B cell (primary cell): ENCODE measurements around the gene YARS2. TPM values are rescaled to one million over a fixed set of nuclear protein-coding genes. Genes with fewer than 3 reads are reported as not detected.

Source experiments
- ATAC-seq: fragments of 200-7000 bp; cut with Tn5 transposase; one replicate; pipeline ENCODE4 v1.10.0; 2021; ENCODE audit warnings: low read depth, mild to moderate bottlenecking, moderate number of reproducible peaks, moderate library complexity
- CTCF ChIA-PET: fragments of 350-600 bp; sonication (Branson Sonifier 250); formaldehyde crosslinking; loops from one replicate; lab custom pipeline; 2021; ENCODE audit warnings: antibody characterized with exemption, inconsistent platforms; lab: Charles Lee
- POLR2A ChIA-PET: fragments of 350-600 bp; sonication (Branson Sonifier 250); formaldehyde crosslinking; loops from one replicate; lab custom pipeline; 2021; ENCODE audit warnings: antibody characterized with exemption; lab: Charles Lee
- DNase-seq: peaks from one replicate; pipeline ENCODE4 v3.0.0; 2013
- H2AFZ ChIP-seq: 2 replicates; pipeline ENCODE4 v1.6.1; 2012; ENCODE audit warnings: mild to moderate bottlenecking, low read depth, low read length; ENCODE audit not compliant: insufficient read depth, poor library complexity, severe bottlenecking
- H3K27ac ChIP-seq, 2 donors: 1 replicate in 1 of 2; 2 replicates in 1 of 2; pipeline ENCODE4 v1.5.1; 2012 to 2013; ENCODE audit warnings: low read length in 2 of 2, mild to moderate bottlenecking in 2 of 2, moderate library complexity in 1 of 2
- H3K27me3 ChIP-seq, 4 experiments: fragments of 200-600 bp in 1 of 4; sonication (generic) in 1 of 4; replicated peaks in 1 of 4; 1 replicate in 2 of 4; 2 replicates in 2 of 4; pipeline versions ENCODE4 v1.6.1 to v1.7.0; 2013 to 2016; ENCODE audit warnings: low read length in 3 of 4, mild to moderate bottlenecking in 2 of 4, mixed read lengths in 1 of 4, moderate library complexity in 1 of 4; ENCODE audit not compliant: insufficient read depth in 4 of 4, control insufficient read depth in 3 of 4; ENCODE audit errors: control extremely low read depth in 1 of 4
- H3K36me3 ChIP-seq, 2 experiments: replicated peaks in 1 of 2; 1 replicate in 1 of 2; 2 replicates in 1 of 2; pipeline versions ENCODE4 v1.6.1 to v1.7.1; 2013; ENCODE audit warnings: low read length in 1 of 2; ENCODE audit not compliant: insufficient read depth in 2 of 2, control insufficient read depth in 1 of 2; ENCODE audit errors: control extremely low read depth in 1 of 2, extremely low read depth in 1 of 2
- H3K4me1 ChIP-seq, 2 donors: fragments of 200-600 bp in 1 of 2; sonication (generic) in 1 of 2; 1 replicate in 1 of 2; 2 replicates in 1 of 2; pipeline versions ENCODE4 v1.5.1 to v1.6.1; 2013 to 2017; ENCODE audit warnings: low read length in 2 of 2; ENCODE audit not compliant: control insufficient read depth in 2 of 2, insufficient read depth in 2 of 2
- H3K4me2 ChIP-seq: replicated peaks from 2 replicates; pipeline ENCODE3; 2012; ENCODE audit warnings: mild to moderate bottlenecking, low read depth, low read length; ENCODE audit not compliant: poor library complexity, severe bottlenecking
- H3K4me3 ChIP-seq, 5 experiments: fragments of 200-600 bp in 1 of 5; sonication (generic) in 1 of 5; 1 replicate in 3 of 5; 2 replicates in 2 of 5; pipeline versions ENCODE4 v1.5.1 to v1.7.0; 2011 to 2016; ENCODE audit warnings: low read length in 4 of 5, mild to moderate bottlenecking in 4 of 5, low read depth in 2 of 5, control low read depth in 1 of 5, moderate library complexity in 1 of 5; ENCODE audit not compliant: insufficient read depth in 1 of 5; ENCODE audit errors: control extremely low read depth in 1 of 5, extremely low read depth in 1 of 5
- H3K79me2 ChIP-seq: fragments of 200-600 bp; sonication (generic); one replicate; pipeline ENCODE4 v1.6.0; 2016; ENCODE audit warnings: low read length; ENCODE audit not compliant: control insufficient read depth, insufficient read depth
- H3K9ac ChIP-seq: fragments of 200-600 bp; sonication (generic); 2 replicates; pipeline ENCODE4 v1.6.1; 2017; ENCODE audit warnings: mild to moderate bottlenecking, low read length, moderate library complexity
- H3K9me3 ChIP-seq, 3 donors: one replicate each; pipeline versions ENCODE4 v1.6.1 to v1.7.1; 2013; ENCODE audit warnings: low read length in 2 of 3; ENCODE audit not compliant: control insufficient read depth in 2 of 3, insufficient read depth in 1 of 3; ENCODE audit errors: control extremely low read depth in 1 of 3
- H4K20me1 ChIP-seq: 2 replicates; pipeline ENCODE4 v1.6.0; 2012; ENCODE audit warnings: mild to moderate bottlenecking, low read length; ENCODE audit not compliant: insufficient read depth, control insufficient read depth, poor library complexity, severe bottlenecking
- H3K27ac Mint-ChIP-seq: one replicate; pipeline ENCODE4 v1.8.0; 2021; ENCODE audit warnings: mixed read lengths
- H3K27me3 Mint-ChIP-seq: one replicate; pipeline ENCODE4 v1.8.0; 2021; ENCODE audit warnings: mixed read lengths
- H3K4me1 Mint-ChIP-seq: one replicate; pipeline ENCODE4 v1.8.0; 2021; ENCODE audit warnings: mixed read lengths
- H3K4me3 Mint-ChIP-seq: one replicate; pipeline ENCODE4 v1.8.0; 2021; ENCODE audit warnings: mixed read lengths
- H3K9me3 Mint-ChIP-seq: one replicate; pipeline ENCODE4 v1.8.0; 2022; ENCODE audit warnings: mixed read lengths; ENCODE audit not compliant: insufficient read depth
- EZH2 ChIP-seq: IDR thresholded peaks from 2 replicates; pipeline ENCODE4 v1.6.1; 2012; ENCODE audit warnings: borderline replicate concordance, low read depth, mild to moderate bottlenecking, moderate library complexity, low read length; ENCODE audit not compliant: insufficient read depth, poor library complexity, severe bottlenecking
- WGBS: methylation state at CpG from one replicate; pipeline ENCODE4 v1.1.5; 2013; ENCODE audit warnings: missing lambda C conversion rate; ENCODE audit not compliant: insufficient coverage; 5-methylcytosine and 5-hydroxymethylcytosine counted together
- intact Hi-C: fragments of 100-400 bp; cut with micrococcal nuclease; formaldehyde crosslinking; loops from one replicate; pipeline ENCODE4 v1.10.0; 2022
- polyA plus RNA-seq: library from polyadenylated mRNA; depleted of rRNA; stranded (reverse); fragments of >200 nt; gene quantifications from 2 replicates; pipeline ENCODE4 v1.2.3, GENCODE V29; 2012
- total RNA-seq, 2 donors: library from RNA; stranded (reverse); fragments of 120-200 nt in 1 of 2; gene quantifications; 1 replicate in 1 of 2; 2 replicates in 1 of 2; pipeline versions ENCODE4 v1.2.3 to v1.2.4, GENCODE V29; 2013 to 2022
- TF ChIP-seq, protein P1 (sequence below): fragments of 200-600 bp; IDR thresholded peaks from one replicate; pipeline ENCODE4 v1.8.0; 2022; ENCODE audit warnings: antibody characterized with exemption, mild to moderate bottlenecking

Gene YARS2
- total and polyA plus RNA-seq, 2 donors (not counting 1 experiment from before 2014, with no cell fraction given), result 14.6 to 18.8 TPM

DNA sequence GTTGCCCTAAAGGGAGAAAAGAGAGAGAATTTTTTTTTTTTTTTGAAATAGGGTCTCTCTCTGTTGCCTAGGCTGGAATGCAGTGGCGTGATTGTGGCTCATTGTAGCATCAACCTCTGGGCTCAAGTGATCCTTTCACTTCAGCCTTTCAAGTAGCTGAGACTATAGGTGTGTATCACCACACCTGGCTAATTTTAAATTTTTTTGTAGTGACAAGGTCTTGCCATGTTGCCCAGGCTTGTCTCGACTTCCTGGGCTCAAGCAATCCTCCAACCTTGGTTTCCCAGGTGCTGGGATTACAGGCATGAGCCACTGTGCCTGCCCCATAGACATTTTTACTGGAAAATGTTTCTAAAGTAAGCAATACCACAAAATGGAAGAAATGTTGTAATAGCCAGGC is 36.8 kb downstream of the YARS2 start:
- ATAC-seq, result no peak
- 100% methylated on average over 1 of the region's 2 CpGs for WGBS
- Histone ChIP-seq H3K27ac (no peak overlapping the region), H4K20me1 (no peaks in the 10 kb centered on the region), H3K4me3 (no peak overlapping the region), H3K9me3 (no peaks in the 10 kb centered on the region), H3K4me1 (no peaks in the 10 kb centered on the region), H3K79me2 (no peaks in the 10 kb centered on the region), H2AFZ (no peak overlapping the region), H3K4me2 (no peak overlapping the region), H3K9ac (no peak overlapping the region), H3K36me3 (peaks cover 4 to 21% of the 10 kb centered on the region in 2 experiments), H3K27me3 (no peaks in the 10 kb centered on the region)
- H3K4me1 Mint-ChIP-seq, result no peaks in the 10 kb centered on the region
- ChIA-PET POLR2A (no interaction called here), CTCF (no interaction called here)
- no peak for DNase-seq
- H3K27ac Mint-ChIP-seq, result no peak overlapping the region
- H3K27me3 Mint-ChIP-seq, result no peaks in the 10 kb centered on the region
- TF ChIP-seq, protein P1, sequence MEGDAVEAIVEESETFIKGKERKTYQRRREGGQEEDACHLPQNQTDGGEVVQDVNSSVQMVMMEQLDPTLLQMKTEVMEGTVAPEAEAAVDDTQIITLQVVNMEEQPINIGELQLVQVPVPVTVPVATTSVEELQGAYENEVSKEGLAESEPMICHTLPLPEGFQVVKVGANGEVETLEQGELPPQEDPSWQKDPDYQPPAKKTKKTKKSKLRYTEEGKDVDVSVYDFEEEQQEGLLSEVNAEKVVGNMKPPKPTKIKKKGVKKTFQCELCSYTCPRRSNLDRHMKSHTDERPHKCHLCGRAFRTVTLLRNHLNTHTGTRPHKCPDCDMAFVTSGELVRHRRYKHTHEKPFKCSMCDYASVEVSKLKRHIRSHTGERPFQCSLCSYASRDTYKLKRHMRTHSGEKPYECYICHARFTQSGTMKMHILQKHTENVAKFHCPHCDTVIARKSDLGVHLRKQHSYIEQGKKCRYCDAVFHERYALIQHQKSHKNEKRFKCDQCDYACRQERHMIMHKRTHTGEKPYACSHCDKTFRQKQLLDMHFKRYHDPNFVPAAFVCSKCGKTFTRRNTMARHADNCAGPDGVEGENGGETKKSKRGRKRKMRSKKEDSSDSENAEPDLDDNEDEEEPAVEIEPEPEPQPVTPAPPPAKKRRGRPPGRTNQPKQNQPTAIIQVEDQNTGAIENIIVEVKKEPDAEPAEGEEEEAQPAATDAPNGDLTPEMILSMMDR, result no peak
- no peak for TF ChIP-seq EZH2
- H3K4me3 Mint-ChIP-seq, result no peak overlapping the region
- intact Hi-C loops, result loop anchor here (5.0 kb wide), 1 partner anchor 262 kb away; no protein-coding TSS in a partner anchor
- H3K9me3 Mint-ChIP-seq, result no peaks in the 10 kb centered on the region

DNA sequence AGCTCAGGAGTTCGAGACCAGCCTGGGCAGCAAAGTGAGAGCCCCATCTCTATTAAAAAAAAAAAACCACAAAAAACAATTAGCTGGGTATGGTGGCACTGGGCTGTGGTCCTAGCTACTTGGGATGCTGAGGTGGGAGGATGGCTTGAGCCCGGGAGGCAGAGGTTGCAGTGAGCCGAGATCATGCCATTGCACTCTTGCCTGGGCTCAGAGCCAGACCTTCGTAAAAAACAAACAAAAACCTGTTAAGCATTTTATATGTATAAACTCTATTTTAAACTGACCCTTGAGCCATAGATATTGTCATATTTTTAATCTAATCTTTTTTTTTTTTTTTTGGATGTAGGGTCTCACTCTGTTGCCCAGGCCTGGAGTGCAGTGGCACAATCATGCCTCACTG is 40.9 kb downstream of the YARS2 start:
- no peak overlapping the region for H3K9ac ChIP-seq
- H4K20me1 ChIP-seq, result no peaks in the 10 kb centered on the region
- no peak overlapping the region for H3K27ac Mint-ChIP-seq
- ChIA-PET POLR2A (no interaction called here), CTCF (no interaction called here)
- no peaks in the 10 kb centered on the region for H3K79me2 ChIP-seq
- no peak for DNase-seq
- H3K4me2 ChIP-seq, result no peak overlapping the region
- H3K4me1 ChIP-seq, result no peaks in the 10 kb centered on the region
- H2AFZ ChIP-seq, result no peak overlapping the region
- no peaks in the 10 kb centered on the region for H3K9me3 ChIP-seq
- no peaks in the 10 kb centered on the region for H3K4me1 Mint-ChIP-seq
- no peaks in the 10 kb centered on the region for H3K27me3 ChIP-seq
- ATAC-seq, result no peak
- peaks cover 9 to 29% of the 10 kb centered on the region in 2 experiments for H3K36me3 ChIP-seq
- no peak overlapping the region for H3K4me3 ChIP-seq
- intact Hi-C loops, result loop anchor here (5.0 kb wide), 1 partner anchor 257 kb away; no protein-coding TSS in a partner anchor
- WGBS, result no CpG with 5 or more reads among the region's 4 CpGs
- TF ChIP-seq, protein P1, result no peak
- TF ChIP-seq EZH2, result no peak
- no peaks in the 10 kb centered on the region for H3K9me3 Mint-ChIP-seq
- no peak overlapping the region for H3K27ac ChIP-seq
- no peaks in the 10 kb centered on the region for H3K27me3 Mint-ChIP-seq
- H3K4me3 Mint-ChIP-seq, result no peak overlapping the region
